HepG2 (cell line): ENCODE measurements around the gene NVL. TPM values are rescaled to one million over a fixed set of nuclear protein-coding genes. Genes with fewer than 3 reads are reported as not detected.

ENCODE experiments used
- ATAC-seq: fragments of 200-7000 bp; cut with Tn5 transposase; 3 replicates; pipeline ENCODE4 v1.9.1; 2020; ENCODE audit warnings: mild to moderate bottlenecking, moderate library complexity
- BruUV-seq: library from RNA; stranded (reverse); fragments of 400-500 nt; replicated peaks from 2 replicates; lab custom pipeline; 2021; lab: Mats Ljungman, UMichigan
- CTCF ChIA-PET: fragments of 300-600 bp; formaldehyde crosslinking; extraction: SDS; loops from one replicate; lab custom pipeline; 2021; ENCODE audit warnings: low total read pairs, inconsistent platforms, low intra/inter-chr PET ratio; lab: Yijun Ruan, JAX
- POLR2A ChIA-PET: fragments of 350-600 bp; sonication (Branson Sonifier 250); formaldehyde crosslinking; loops from one replicate; lab custom pipeline; 2020; ENCODE audit warnings: antibody characterized with exemption, inconsistent platforms; lab: Yijun Ruan, JAX
- DNase-seq: peaks from one replicate; pipeline ENCODE4 v3.0.0-alpha.2; 2015; ENCODE audit warnings: low spot score
- FAIRE-seq: peaks from 3 replicates; lab custom pipeline; 2011; peaks lifted over from hg19 to GRCh38; lab: Jason Lieb, UNC
- H2AFZ ChIP-seq: one replicate; pipeline ENCODE4 v1.6.1; 2011; ENCODE audit warnings: low read length, inconsistent platforms
- H3K27ac ChIP-seq: fragments of 300-600 bp; 3 replicates; pipeline ENCODE4 v1.8.0; 2011; ENCODE audit warnings: mixed run types, mild to moderate bottlenecking, mixed read lengths, low read length, inconsistent platforms; ENCODE audit not compliant: insufficient read depth; ENCODE audit errors: extremely low read length
- H3K27me3 ChIP-seq, 2 experiments: fragments of 200-600 bp in 1 of 2; 2 replicates in 1 of 2; 3 replicates in 1 of 2; pipeline versions ENCODE4 v1.6.0 to v1.8.0; 2011; ENCODE audit warnings: low read length in 2 of 2, mild to moderate bottlenecking in 2 of 2, moderate library complexity in 2 of 2, inconsistent platforms in 1 of 2; ENCODE audit not compliant: insufficient read depth in 2 of 2, control insufficient read depth in 1 of 2
- H3K36me3 ChIP-seq, 2 experiments: fragments of 200-600 bp in 1 of 2; replicated peaks in 1 of 2; 2 replicates in 1 of 2; 3 replicates in 1 of 2; pipeline versions ENCODE4 v1.5.1 to v1.8.0; 2011; ENCODE audit warnings: low read length in 2 of 2, inconsistent platforms in 1 of 2; ENCODE audit not compliant: insufficient read depth in 2 of 2, control insufficient read depth in 1 of 2
- H3K4me1 ChIP-seq: 2 replicates; pipeline ENCODE4 v1.5.1; 2012; ENCODE audit warnings: low read length, inconsistent platforms; ENCODE audit not compliant: insufficient read depth
- H3K4me2 ChIP-seq: 2 replicates; pipeline ENCODE4 v1.6.0; 2011; ENCODE audit warnings: low read depth, low read length, inconsistent platforms
- H3K4me3 ChIP-seq, 3 experiments: fragments of 200-600 bp in 1 of 3; sonication (generic), shearing (Covaris generic) in 1 of 3; replicated peaks in 1 of 3; 2 replicates each; pipeline ENCODE4 v1.5.1; 2011 to 2016; ENCODE audit warnings: low read length in 3 of 3, inconsistent platforms in 2 of 3, low read depth in 2 of 3, mild to moderate bottlenecking in 2 of 3, control low read depth in 1 of 3, mixed read lengths in 1 of 3; ENCODE audit not compliant: insufficient read depth in 1 of 3
- H3K79me2 ChIP-seq: one replicate; pipeline ENCODE4 v1.6.1; 2011; ENCODE audit warnings: low read length, inconsistent platforms; ENCODE audit not compliant: insufficient read depth
- H3K9ac ChIP-seq: 2 replicates; pipeline ENCODE4 v1.6.0; 2011; ENCODE audit warnings: mild to moderate bottlenecking, low read depth, low read length, inconsistent platforms; ENCODE audit not compliant: insufficient read depth
- H3K9me3 ChIP-seq: 2 replicates; pipeline ENCODE4 v1.5.1; 2012; ENCODE audit warnings: mild to moderate bottlenecking, low read length
- H4K20me1 ChIP-seq: 2 replicates; pipeline ENCODE4 v1.6.0; 2011; ENCODE audit warnings: inconsistent platforms, mild to moderate bottlenecking, low read length, moderate library complexity; ENCODE audit not compliant: insufficient read depth
- RBAK ChIP-seq: sonication (generic); formaldehyde crosslinking; IDR thresholded peaks from 2 replicates; pipeline ENCODE4 v1.5.1; 2020; ENCODE audit warnings: mild to moderate bottlenecking, missing genetic modification reagents
- REXO4 ChIP-seq: sonication (generic); formaldehyde crosslinking; IDR thresholded peaks from 2 replicates; pipeline ENCODE4 v1.8.0; 2022; ENCODE audit warnings: missing genetic modification reagents, mild to moderate bottlenecking, borderline replicate concordance
- RFXAP ChIP-seq: sonication (generic); formaldehyde crosslinking; IDR thresholded peaks from 2 replicates; pipeline ENCODE4 v1.4.0; 2020; ENCODE audit warnings: missing genetic modification reagents, borderline replicate concordance
- SIN3A ChIP-seq: IDR thresholded peaks from 2 replicates; pipeline ENCODE4 v1.6.1; 2011; ENCODE audit warnings: low read depth, mild to moderate bottlenecking, control low read depth, low read length, borderline replicate concordance
- SNAI1 ChIP-seq: sonication (generic); formaldehyde crosslinking; IDR thresholded peaks from 2 replicates; pipeline ENCODE4 v1.5.0; 2020; ENCODE audit warnings: mild to moderate bottlenecking, missing genetic modification reagents, borderline replicate concordance
- TGIF2 ChIP-seq: IDR thresholded peaks from 2 replicates; pipeline ENCODE4 v1.6.1; 2016; ENCODE audit warnings: control low read depth, missing compliant biosample characterization
- THAP9 ChIP-seq: sonication (generic); formaldehyde crosslinking; IDR thresholded peaks from 2 replicates; pipeline ENCODE4; 2020; ENCODE audit warnings: missing genetic modification reagents, mild to moderate bottlenecking, borderline replicate concordance
- ZFP36L2 ChIP-seq: sonication (generic); formaldehyde crosslinking; IDR thresholded peaks from 2 replicates; pipeline ENCODE4 v1.4.0; 2020; ENCODE audit warnings: missing genetic modification reagents
- ZKSCAN1 ChIP-seq: fragments of 150-350 bp; IDR thresholded peaks from 2 replicates; pipeline ENCODE4 v1.6.1; 2014; ENCODE audit warnings: low read length
- ZNF326 ChIP-seq: sonication (generic); formaldehyde crosslinking; IDR thresholded peaks from 2 replicates; pipeline ENCODE4 v1.4.0; 2020; ENCODE audit warnings: missing genetic modification reagents, borderline replicate concordance
- ZNF451 ChIP-seq: sonication (generic); formaldehyde crosslinking; IDR thresholded peaks from 2 replicates; pipeline ENCODE4 v1.5.0; 2020; ENCODE audit warnings: mild to moderate bottlenecking, missing genetic modification reagents
- ZNF644 ChIP-seq: IDR thresholded peaks from 2 replicates; pipeline ENCODE4 v1.6.1; 2016; ENCODE audit warnings: low read depth
- WGBS: methylation state at CpG from one replicate; pipeline ENCODE4 v1.1.6; 2017; ENCODE audit warnings: low lambda C conversion rate; 5-methylcytosine and 5-hydroxymethylcytosine counted together
- in situ Hi-C: cut with HindIII; loops from 2 replicates; pipeline ENCODE4 v1.10.0; 2017; ENCODE audit warnings: low pct_unique_long_range_greater_than_20kb; ENCODE audit not compliant: extremely low pct_ligation_motif_present
- intact Hi-C: fragments of 100-400 bp; cut with micrococcal nuclease; formaldehyde crosslinking; loops from one replicate; pipeline ENCODE4 v1.10.0; 2022; ENCODE audit not compliant: unreplicated experiment
- polyA plus RNA-seq, 8 experiments: library from polyadenylated mRNA; depleted of rRNA in 3 of 8; stranded (reverse) in 7 of 8; unstranded in 1 of 8; fragments of >200 nt; fragmentation: Illumina TruSeq in 4 of 8; extraction: Trizol in 4 of 8; gene quantifications; 2 replicates each; pipeline versions ENCODE4 v1.2.1 to v1.2.3, GENCODE V29; 2011 to 2016; ENCODE audit warnings: low read depth in 4 of 8, missing spikeins in 1 of 8, mixed read lengths in 1 of 8; ENCODE audit not compliant: insufficient read depth in 1 of 8
- total RNA-seq, 5 experiments: library from RNA; depleted of rRNA; stranded (reverse); fragments of >200 nt; fragmentation: Illumina TruSeq; extraction: Trizol; gene quantifications; 2 replicates each; pipeline ENCODE4 v1.2.3, GENCODE V29; 2016; ENCODE audit warnings: low read depth in 1 of 5
- TF ChIP-seq, protein P1 (sequence below): sonication (generic); formaldehyde crosslinking; IDR thresholded peaks from 2 replicates; pipeline ENCODE4 v1.5.0; 2020; ENCODE audit warnings: mild to moderate bottlenecking, missing genetic modification reagents

The NVL gene
- total and polyA plus RNA-seq, 2 of the 13 experiments (the other 11 are each of a cell fraction or from before 2014, with no cell fraction given), result 8.3 to 21.0 TPM

DNA sequence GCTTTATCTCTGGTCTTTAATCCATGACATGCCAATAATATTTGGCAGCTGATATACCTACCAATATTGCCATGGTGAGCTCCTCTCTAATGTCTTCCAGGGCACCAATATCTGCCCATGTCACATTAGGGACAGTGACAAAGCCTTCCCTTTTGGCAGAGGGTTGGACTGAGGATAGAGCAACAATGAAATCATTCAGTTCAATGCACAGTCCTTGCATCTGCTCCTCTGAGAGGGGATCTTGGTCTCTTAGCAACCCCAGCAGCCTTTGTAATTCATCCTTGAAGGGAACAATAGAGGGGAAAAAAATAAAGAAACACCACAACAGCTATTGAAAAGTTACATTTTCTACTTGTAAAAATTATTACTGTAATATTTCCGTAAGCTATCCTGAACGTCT, 42.3 kb downstream of the NVL start:
- H4K20me1 ChIP-seq, result no peaks in the 10 kb centered on the region
- TF ChIP-seq REXO4 (CRISPR knock-in tag) (no peak), ZFP36L2 (CRISPR knock-in tag) (no peak), THAP9 (no peak), SIN3A (no peak), RBAK (CRISPR knock-in tag) (no peak), ZKSCAN1 (no peak), TGIF2 (CRISPR knock-in tag) (no peak), ZNF644 (no peak), SNAI1 (CRISPR knock-in tag) (no peak), ZNF451 (CRISPR knock-in tag) (no peak), RFXAP (CRISPR knock-in tag) (no peak), ZNF326 (CRISPR knock-in tag) (no peak)
- TF ChIP-seq, protein P1, sequence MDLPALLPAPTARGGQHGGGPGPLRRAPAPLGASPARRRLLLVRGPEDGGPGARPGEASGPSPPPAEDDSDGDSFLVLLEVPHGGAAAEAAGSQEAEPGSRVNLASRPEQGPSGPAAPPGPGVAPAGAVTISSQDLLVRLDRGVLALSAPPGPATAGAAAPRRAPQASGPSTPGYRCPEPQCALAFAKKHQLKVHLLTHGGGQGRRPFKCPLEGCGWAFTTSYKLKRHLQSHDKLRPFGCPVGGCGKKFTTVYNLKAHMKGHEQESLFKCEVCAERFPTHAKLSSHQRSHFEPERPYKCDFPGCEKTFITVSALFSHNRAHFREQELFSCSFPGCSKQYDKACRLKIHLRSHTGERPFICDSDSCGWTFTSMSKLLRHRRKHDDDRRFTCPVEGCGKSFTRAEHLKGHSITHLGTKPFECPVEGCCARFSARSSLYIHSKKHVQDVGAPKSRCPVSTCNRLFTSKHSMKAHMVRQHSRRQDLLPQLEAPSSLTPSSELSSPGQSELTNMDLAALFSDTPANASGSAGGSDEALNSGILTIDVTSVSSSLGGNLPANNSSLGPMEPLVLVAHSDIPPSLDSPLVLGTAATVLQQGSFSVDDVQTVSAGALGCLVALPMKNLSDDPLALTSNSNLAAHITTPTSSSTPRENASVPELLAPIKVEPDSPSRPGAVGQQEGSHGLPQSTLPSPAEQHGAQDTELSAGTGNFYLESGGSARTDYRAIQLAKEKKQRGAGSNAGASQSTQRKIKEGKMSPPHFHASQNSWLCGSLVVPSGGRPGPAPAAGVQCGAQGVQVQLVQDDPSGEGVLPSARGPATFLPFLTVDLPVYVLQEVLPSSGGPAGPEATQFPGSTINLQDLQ (CRISPR knock-in tag), result no peak
- TF ChIP-seq, all 625 proteins: peak for 0
- no peak for DNase-seq
- in situ Hi-C loops (no loop called here), intact Hi-C loops (no loop called here)
- H3K4me1 ChIP-seq, result no peaks in the 10 kb centered on the region
- H3K4me3 ChIP-seq, result no peak overlapping the region
- H3K9me3 ChIP-seq, result no peaks in the 10 kb centered on the region
- no peak overlapping the region for H3K4me2 ChIP-seq
- 91% methylated on average over 2 of the region's 2 CpGs for WGBS
- no peak for ATAC-seq
- ChIA-PET CTCF (no interaction called here), POLR2A (no interaction called here)
- no peak for FAIRE-seq
- H3K27ac ChIP-seq, result no peak overlapping the region
- no peak overlapping the region for H2AFZ ChIP-seq
- no TSS peak for BruUV-seq
- no peak overlapping the region for H3K9ac ChIP-seq
- peaks cover 7 to 40% of the 10 kb centered on the region in 2 experiments for H3K36me3 ChIP-seq
- H3K79me2 ChIP-seq, result no peaks in the 10 kb centered on the region
- no peaks in the 10 kb centered on the region for H3K27me3 ChIP-seq
